ENCODE results near the gene UBN1.

The UBN1 gene

DNA sequence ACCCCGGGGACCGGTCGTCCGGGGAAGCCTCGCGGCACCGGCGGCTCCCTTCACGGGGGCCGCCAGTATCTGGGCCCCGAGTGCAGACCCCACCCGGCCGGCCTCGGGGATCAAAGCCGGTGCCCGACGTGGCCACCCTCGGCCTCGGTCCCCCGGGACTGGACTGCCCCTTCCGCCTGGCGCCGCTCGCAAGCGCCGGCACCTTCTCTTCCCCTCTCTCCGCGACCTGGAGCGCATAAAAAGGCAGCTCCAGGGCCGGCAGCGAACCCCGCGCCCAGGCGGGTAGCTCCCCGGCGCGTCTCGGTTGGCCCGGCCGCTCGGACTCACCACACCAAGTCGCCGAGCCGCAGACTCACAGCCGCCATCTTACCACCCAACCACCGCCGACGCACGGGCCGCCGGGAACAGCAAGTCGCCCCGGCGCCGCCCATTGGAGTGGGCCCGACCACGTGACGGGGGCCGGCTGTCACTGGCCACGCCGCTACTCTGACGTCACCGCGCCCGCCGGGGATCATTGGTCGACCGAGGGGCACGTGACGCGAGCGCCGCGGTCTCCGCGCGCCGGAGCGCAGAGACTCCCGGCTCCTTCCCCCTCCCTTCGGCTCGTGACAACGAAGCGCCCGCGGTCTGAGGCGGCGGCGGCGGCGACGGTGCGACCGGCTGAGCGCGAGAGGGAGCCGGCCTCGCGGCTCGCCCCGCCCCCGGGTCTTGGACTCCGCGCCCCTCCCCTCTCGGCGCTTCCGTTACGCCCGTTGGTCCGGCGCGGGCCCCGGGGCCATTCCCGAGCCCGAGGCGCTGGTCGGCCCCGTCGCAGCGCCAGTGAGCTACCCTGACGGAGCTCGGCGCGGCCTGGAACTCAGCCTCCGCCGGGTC is at the start of gene UBN1, which contains the start of gene GLYR1:
Gene UBN1, plus strand, starts transcription at position 581 of the 873 bp plus-strand sequence. CDS start 5,437 bp downstream, outside the sequence.
Gene GLYR1, minus strand, starts transcription at position 388 of the 873 bp plus-strand sequence. Its CDS starts 23 bp downstream, at position 365.
- peak; percentile 97 for DNase-seq

- no peak for DNase-seq
Observed at GRCh38 chr16:4797805-4798252, 49.5 kb upstream of the UBN1 start.

DNA sequence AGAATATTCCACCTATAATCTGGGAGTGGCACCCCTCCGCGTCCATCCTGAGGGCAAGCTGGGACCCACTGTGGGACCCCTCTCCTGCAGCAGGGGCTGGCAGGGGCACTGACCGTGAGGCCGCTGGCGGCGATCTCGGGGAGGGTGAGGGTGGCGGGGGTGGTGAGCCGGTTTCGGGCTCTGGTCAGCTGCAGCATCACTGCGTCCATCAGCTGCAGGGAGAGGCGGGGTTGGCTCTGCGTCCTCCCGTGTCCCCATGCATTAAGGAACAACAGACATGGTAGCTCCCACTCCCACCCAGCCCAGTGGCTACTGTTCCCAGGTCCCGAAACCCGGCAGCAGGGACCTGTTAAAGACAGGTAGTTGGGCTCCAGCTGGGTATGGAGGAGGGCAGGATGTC is 48.8 kb upstream of the UBN1 start:
- DNase-seq: no peak

DNA sequence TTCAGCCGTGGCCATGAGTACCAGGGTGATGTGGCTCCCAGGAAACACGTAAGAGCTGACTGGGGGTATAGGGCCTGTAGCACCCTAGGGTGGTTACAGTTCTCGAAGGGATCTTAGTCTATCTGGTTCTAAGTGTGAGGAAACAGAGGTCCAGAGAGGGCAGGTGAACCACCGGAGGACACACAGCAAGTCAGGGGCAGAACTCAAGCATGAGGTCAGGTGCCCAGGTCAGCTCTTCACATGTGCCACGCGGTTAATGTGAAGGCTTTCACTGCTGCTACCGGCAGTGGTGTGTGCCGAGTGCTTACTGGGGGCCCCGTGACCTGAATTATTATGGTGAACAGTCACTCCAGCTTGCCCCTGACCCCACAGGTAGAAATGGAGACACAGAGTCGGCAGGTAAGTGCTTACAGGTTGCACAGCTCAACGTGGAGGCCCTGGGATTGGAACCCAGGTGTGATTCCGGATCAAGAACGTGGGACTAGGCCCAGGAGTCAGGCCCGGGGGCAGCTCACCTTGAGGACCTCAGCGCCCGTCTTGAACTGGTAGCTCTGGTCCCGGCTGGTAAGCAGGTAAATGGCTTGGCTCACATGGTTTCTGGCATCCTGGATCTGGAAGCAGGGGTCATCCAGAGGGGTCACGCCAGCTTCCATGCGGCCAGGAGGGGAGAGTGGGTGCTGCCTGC is 48.0 kb upstream of the UBN1 start:
- no peak for DNase-seq

DNA sequence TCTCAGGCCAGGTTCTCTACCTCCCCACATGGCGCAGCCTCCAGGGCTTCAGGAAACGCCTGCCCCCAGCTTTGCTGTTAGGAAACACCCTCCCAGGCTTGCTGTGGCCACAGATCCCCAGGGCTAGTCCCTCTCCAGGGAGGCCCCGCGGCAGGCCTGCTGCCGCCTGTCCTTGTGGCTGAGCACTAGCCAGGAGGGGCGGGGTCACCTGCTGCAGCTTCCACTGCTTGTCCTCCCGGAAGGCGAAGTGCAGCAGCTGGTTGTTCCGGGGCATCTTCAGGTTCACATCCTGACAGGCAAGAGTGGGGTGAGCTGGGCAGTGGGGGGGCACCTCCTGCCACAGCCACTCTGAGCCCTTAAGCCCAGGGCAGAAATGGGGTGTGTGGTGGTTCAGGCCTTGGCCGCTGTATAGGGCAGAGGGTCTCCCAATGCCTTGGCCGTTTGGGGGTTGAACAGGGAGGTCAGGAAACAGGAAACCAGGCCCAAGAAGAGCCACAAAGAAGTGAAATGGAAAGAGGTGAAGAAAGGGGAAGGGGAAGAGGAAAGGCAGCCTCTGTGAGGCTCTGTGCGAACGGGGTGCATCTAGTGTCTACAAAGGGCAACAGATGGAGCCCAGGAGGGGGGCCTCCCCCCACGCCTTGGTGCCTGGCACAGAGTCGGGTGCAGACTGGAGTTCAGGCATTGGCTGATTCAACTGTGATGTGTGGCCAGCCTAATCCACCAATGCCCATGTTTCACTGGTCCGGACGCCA is 46.8 kb upstream of the UBN1 start:
- DNase-seq: no peak

DNA sequence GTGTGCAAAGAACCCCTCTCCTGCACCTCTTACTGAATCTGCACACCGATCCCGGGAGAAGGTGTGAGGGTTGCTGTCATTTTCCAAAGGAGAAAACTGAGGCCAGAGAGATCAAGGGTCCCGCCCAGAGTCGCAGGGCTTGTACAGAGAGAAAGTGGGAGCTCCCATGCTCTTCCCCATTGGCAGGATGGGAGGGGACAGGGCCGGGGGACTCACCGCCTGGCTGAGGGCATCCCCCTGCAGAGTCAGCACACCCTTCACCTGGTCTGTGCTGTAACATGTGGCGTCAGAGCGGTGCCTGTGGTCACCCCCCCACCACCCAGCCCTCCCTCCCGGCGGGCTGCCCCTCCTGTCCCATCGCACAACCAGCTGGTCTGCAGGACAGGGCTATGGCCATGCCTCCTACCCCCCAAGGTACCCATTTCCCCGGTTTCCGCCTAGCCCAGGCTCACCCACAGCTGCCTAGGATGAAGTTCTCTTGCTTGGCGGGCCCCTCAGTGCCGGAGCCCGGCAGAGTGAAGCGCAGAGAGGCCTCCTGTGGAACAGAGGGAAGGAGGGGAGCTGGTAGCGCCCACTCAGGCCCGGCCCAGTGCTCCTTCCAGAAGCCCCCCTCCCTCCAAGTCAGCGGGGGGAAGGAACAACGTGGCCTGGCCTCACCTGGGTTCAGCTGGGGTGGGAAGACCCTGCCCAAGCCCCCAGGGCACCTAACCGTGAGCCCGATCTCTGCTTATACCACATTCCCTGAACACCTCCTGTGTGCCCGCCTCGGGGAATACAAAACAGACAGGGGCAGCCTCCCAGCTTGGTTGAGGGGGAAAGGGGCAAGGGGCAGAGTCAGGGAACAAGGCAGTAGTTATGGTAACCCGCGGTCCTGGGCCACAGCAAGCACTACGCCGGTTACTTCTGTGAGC is 46.0 kb upstream of the UBN1 start:
- DNase-seq: no peak

DNA sequence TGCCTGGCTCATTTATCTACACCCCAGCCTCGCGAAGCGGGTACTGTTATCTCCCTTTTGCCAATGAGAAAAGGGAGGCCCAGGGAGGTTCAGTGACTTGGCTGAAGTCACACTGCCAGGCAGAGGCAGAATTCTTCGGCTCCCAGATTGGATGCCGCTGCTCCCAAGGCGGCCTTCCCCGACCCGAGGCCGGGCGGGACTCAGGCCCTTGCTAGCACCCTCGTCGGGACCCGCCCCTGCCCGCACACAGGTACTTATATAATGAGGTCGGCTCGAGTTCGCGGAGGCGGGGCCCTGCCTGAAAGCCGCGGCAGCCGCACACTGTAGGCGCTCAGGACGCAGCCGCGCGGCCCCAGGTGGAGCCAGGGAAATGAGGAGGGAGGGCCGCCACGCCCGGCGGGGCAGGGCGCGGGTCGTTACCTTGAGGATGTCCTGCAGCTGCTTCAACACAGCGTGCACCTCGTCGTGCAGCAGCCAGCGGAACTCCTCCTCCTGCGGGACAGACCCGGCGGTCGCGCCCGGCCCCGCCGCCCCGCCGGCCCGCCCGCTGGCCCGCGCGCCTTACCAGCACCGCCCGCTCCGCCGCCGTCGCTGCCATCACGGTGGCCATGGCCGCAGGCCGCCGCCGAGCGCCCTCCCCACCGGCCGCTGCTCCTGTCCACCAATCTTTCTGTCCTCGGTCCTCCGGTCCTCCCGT is 45.2 kb upstream of the UBN1 start, which contains the start of gene ROGDI:
Gene ROGDI, minus strand, starts transcription at position 672 of the 697 bp plus-strand sequence. Its CDS starts 62 bp downstream, at position 610.
- peak; percentile 73 for DNase-seq

GRCh38 chr16:4802659-4803287 is 44.5 kb upstream of the UBN1 start:
- DNase-seq: peak; percentile 90

DNA sequence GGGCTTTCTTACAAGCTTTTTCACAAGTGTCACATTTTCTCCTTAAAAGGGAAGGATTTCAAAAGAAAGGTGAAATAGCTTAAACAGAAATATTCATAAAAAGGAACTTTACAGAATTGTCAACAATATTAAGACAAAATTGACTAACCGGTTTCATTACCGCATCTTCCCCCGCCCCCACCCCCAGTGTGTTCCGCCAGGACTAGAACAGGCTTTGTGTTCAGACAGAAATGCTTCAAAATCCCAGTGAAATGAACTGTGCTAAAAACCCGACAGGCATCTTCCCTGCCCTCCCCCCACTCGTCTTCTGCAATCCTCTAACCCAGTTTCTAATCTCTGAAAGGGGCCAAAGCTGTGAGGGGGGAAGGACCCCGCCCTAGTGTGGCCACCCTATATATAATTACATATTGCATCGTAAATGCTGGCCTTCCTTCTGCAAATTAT is 43.9 kb upstream of the UBN1 start:
- DNase-seq: no peak

DNA sequence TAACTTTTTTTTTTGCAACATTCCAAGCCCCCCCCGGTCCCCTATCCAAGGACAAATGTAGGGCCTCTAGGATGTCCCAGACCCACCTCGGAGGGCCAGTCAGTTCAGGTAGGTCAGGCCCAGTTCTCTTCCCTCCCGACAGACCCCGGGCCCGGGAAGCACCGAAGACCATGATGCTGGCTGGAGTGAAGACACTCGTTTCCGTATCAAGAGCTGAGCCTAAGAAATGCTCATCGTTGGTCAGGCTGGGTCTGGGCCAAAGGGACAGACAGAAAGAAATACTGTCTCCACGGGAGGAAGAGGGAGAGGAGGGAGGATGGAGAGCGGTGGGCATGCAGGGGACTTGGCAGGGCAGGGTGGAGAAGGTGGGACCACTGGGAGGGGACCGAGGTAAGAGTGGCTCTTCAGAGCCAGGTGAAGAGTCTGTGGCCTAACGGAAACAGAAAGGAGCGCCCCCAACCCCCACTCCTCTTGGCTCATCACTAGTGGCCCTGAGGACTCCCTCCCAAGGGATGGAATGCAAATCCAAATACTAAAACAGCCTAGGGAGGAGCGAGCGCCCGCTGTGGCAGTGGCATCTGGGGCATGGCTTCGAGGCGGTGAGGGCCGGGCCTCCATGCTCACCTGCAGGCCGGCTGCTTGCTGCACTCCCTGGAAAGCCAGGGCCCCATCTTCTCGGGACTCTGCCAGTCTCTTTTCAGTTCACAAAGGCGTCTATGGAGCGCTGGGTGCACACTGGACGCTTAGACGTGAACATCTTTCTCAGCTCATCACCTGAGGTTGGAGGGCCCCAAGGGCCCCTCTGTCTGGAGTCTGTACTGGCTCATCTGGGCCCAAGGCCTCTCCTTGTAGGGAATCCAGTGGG is 43.2 kb upstream of the UBN1 start:
- no peak for DNase-seq

- no peak for DNase-seq
Observed at GRCh38 chr16:4805231-4805630, 42.0 kb upstream of the UBN1 start.

GRCh38 chr16:4806280-4806679 is 41.0 kb upstream of the UBN1 start:
- no peak for DNase-seq

DNA sequence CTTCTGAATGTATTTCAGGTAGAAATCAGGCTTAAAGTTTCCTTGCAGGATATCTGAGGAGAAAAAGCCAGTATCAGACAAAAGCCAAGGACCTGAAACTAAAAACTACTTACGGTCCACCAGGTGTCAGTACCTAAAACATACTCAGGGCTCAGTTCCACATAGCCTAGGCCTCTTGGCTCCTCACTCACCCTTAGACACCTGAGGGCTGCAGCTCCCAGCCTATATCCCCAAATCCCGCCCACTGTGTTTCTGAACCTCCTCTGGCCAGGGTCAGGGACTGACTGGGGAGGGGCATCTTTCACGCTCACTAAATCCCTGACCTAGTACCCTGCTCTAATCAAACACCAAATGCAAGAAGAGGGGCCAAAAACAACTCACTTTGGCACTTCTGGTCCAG is 36.0 kb upstream of the UBN1 start:
- DNase-seq: no peak

DNA sequence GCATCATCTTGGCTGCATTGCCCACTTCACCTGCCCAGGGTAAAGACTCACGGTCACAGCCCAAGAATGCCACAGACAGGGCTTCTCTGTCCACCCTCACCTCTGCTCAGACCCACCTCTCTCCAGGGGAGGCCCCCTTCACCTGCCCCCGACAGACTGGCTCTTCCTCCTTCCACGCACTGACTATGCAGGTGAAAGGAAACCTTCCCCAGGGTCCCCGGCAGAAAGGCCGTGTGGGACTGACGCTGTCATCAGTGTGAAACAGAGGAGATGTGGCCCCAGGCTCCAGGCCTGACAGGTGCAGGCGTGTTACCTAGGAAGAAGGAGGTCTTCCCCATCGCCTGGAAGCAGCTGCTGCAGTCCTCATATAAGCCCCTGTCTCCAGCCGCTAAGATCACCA is 35.5 kb upstream of the UBN1 start:
- no peak for DNase-seq

DNA sequence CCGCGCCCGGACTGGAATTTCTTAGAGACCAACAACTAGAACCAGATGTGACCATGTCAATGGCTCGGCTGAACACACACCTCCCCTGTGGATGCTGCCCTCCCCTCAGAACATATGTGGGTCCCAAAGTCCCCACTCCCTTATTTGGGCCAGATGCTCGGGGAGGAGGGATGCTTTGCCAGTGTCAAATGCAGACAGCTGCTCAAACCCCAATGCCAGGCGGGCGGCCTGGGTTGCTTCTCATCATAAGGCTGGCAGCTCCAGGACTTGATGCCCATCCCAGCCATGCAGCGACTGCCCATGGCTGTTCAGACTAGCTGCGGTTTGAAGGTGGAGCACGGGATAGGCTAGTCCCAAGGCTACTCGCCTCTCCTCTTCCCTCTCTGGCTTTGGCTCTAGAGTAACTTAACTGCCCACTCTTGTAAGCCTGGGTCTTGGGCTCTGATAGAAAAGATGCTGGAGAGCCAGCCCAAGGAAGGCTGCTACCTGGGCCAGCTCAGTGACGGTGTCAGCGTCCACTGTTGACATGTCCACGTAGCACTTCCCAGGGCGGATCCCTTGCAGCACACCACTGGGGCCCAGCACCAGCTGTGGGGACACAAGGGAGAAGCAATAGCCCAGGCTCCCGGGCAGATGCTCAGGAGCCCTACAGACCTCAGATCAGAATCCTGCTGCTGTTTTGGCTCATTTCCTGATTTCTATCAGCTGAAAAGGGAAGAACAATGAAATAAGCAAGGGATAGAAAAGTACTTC is 33.9 kb upstream of the UBN1 start:
- no peak for DNase-seq

DNA sequence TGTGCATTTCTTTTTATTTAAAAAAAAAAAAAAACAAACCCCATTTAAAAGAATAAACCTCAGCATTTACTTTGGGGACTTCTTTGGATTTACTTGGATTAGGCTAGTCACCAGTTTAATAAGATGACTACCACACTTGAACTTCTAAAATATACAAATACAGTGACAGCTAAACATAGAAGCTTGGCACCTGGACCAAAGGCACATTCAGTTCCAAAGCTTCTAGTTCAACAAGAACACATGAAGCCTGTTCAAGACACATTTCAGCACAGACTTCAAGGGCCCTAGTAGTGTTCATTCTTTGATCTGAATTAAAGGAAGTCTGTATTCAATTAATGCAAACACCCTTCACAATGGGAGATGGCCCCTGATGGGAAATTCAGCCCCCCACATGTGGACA is 33.2 kb upstream of the UBN1 start:
- DNase-seq: no peak

DNA sequence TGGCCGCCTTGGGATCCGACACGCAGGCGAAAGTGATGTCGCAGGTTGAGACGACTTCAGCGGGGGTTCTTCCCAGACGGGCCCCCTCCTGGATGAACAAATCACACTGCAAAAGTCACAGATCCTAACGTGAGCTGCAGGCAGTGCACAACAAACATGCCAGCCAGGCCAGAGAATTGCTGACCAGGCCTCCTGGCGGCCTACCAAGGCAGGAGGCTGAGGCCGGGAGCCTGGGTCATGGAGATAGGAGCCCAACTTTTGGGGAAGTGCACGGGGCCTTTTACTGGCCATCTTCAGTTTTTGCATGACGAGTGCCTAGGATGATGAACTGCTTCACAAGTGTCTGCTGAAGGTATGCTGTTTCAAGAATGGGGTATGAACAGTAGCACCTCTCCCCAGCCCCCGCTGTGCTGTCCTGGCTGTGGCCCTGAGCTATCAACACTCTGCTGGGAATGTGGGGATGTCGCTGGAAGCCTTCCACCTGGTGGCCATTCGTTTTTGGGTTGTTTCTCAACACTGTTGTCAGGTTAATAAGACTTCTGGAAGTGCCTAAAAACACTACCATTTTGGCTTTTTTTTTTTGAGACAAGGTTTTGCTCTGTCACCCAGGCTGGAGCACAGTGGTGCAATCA is 32.6 kb upstream of the UBN1 start:
- no peak for DNase-seq

GRCh38 chr16:4820652-4821051 is 26.6 kb upstream of the UBN1 start:
- DNase-seq: no peak

DNA sequence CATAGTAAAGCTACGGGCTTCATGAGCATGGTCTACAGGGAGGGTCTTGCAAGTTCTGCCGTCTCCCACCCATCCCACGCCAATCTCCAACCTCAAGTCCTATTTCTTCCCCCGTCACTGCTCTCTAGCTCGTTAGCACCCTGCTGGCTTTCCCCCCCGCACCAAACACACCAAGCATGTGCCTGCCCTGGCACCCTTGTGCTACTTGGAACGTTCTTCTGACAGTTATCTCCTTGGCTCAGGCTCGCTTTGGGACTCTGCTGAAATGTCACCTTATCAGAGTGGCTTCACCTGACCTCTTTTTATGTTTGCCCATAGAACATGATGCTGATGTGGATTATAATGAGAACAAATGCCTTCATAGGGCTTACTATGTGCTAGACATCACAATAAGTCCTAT is 22.1 kb upstream of the UBN1 start:
- no peak for DNase-seq
